NB4 (cell line): ENCODE results near the gene RPL32.

Experiments
- POLR2A ChIP-seq: IDR thresholded peaks from 2 replicates; pipeline ENCODE4 v1.6.1; 2011; ENCODE audit warnings: mild to moderate bottlenecking; ENCODE audit not compliant: insufficient read length; ENCODE audit errors: extremely low read depth
- TF ChIP-seq, protein P1 (sequence below): IDR thresholded peaks from one replicate; pipeline ENCODE4 v1.5.1; 2012; ENCODE audit warnings: low read depth, low read length
- TF ChIP-seq, protein P2 (sequence below): IDR thresholded peaks from 2 replicates; pipeline ENCODE4 v1.6.1; 2011; ENCODE audit warnings: low read depth, low read length

- TF ChIP-seq, protein P1, sequence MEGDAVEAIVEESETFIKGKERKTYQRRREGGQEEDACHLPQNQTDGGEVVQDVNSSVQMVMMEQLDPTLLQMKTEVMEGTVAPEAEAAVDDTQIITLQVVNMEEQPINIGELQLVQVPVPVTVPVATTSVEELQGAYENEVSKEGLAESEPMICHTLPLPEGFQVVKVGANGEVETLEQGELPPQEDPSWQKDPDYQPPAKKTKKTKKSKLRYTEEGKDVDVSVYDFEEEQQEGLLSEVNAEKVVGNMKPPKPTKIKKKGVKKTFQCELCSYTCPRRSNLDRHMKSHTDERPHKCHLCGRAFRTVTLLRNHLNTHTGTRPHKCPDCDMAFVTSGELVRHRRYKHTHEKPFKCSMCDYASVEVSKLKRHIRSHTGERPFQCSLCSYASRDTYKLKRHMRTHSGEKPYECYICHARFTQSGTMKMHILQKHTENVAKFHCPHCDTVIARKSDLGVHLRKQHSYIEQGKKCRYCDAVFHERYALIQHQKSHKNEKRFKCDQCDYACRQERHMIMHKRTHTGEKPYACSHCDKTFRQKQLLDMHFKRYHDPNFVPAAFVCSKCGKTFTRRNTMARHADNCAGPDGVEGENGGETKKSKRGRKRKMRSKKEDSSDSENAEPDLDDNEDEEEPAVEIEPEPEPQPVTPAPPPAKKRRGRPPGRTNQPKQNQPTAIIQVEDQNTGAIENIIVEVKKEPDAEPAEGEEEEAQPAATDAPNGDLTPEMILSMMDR = no peak
- TF ChIP-seq POLR2A = no peak
- TF ChIP-seq, protein P2, sequence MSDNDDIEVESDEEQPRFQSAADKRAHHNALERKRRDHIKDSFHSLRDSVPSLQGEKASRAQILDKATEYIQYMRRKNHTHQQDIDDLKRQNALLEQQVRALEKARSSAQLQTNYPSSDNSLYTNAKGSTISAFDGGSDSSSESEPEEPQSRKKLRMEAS = no peak
Observed at GRCh38 chr3:12878141-12878574, 36.8 kb upstream of the RPL32 start.
